ENCODE measurements around the gene OSGIN1. TPM values are rescaled to one million over a fixed set of nuclear protein-coding genes. Genes with fewer than 3 reads are reported as not detected.

OSGIN1 gene
- total RNA-seq, 1 donor from 2014 or later, result 19.0 TPM

- DNase-seq (no peak), ATAC-seq (no peak)
- intact Hi-C loops (cut with DNase I), result no loop called here
Observed at GRCh38 chr16:84007965-84008364, 54.9 kb downstream of the OSGIN1 start.

GRCh38 chr16:84009282-84009681 is 56.2 kb downstream of the OSGIN1 start:
- no peak overlapping the region for H3K27ac ChIP-seq
- no peak overlapping the region for H3K4me3 ChIP-seq
- DNase-seq (no peak), ATAC-seq (no peak)
- TF ChIP-seq CTCF (IDR thresholded peaks at IDR 0.05), result no peak
- H3K27me3 ChIP-seq, result peaks cover 4% of the 10 kb centered on the region
- intact Hi-C loops (cut with DNase I), result no loop called here
- H3K9me3 ChIP-seq, result no peaks in the 10 kb centered on the region
- no peaks in the 10 kb centered on the region for H3K36me3 ChIP-seq
- H3K4me1 ChIP-seq, result no peaks in the 10 kb centered on the region

More at GRCh38 chr16:84007965-84008364, 54.9 kb downstream of the OSGIN1 start:
- no peak overlapping the region for H3K27ac ChIP-seq
- TF ChIP-seq CTCF (IDR thresholded peaks at IDR 0.05), result no peak
- no peaks in the 10 kb centered on the region for H3K9me3 ChIP-seq
- H3K4me1 ChIP-seq, result no peaks in the 10 kb centered on the region
- no peak overlapping the region for H3K4me3 ChIP-seq
- peaks cover 5% of the 10 kb centered on the region for H3K27me3 ChIP-seq
- no peaks in the 10 kb centered on the region for H3K36me3 ChIP-seq

GRCh38 chr16:84013787-84014569 is 60.9 kb downstream of the OSGIN1 start:
- no peak for TF ChIP-seq CTCF (IDR thresholded peaks at IDR 0.05)
- DNase-seq, result peak; percentile 89

GRCh38 chr16:84014570-84015327 is 61.7 kb downstream of the OSGIN1 start:
- Histone ChIP-seq H3K9me3 (no peaks in the 10 kb centered on the region), H3K27ac (no peak overlapping the region), H3K4me3 (no peak overlapping the region), H3K4me1 (no peaks in the 10 kb centered on the region), H3K36me3 (no peaks in the 10 kb centered on the region), H3K27me3 (no peaks in the 10 kb centered on the region)
- DNase-seq (no peak), ATAC-seq (no peak)
- intact Hi-C loops (cut with DNase I), result no loop called here
- no peak for TF ChIP-seq CTCF (IDR thresholded peaks at IDR 0.05)

More at GRCh38 chr16:84013787-84014569, 60.9 kb downstream of the OSGIN1 start:
- H3K36me3 ChIP-seq, result no peaks in the 10 kb centered on the region
- H3K9me3 ChIP-seq, result no peaks in the 10 kb centered on the region
- no peak overlapping the region for H3K4me3 ChIP-seq
- no peak overlapping the region for H3K27ac ChIP-seq
- ATAC-seq, result peak; percentile 92
- intact Hi-C loops (cut with DNase I), result no loop called here
- H3K4me1 ChIP-seq, result no peaks in the 10 kb centered on the region
- H3K27me3 ChIP-seq, result no peaks in the 10 kb centered on the region

GRCh38 chr16:84015399-84015798 is 62.4 kb downstream of the OSGIN1 start:
- Histone ChIP-seq H3K9me3 (no peaks in the 10 kb centered on the region), H3K4me1 (no peaks in the 10 kb centered on the region), H3K27ac (no peak overlapping the region), H3K36me3 (no peaks in the 10 kb centered on the region), H3K27me3 (no peaks in the 10 kb centered on the region), H3K4me3 (no peak overlapping the region)
- TF ChIP-seq CTCF (IDR thresholded peaks at IDR 0.05), result no peak
- ATAC-seq (no peak), DNase-seq (no peak)
- intact Hi-C loops (cut with DNase I), result no loop called here

Other genes starting within 250 kb of the OSGIN1 start
- gene HSBP1, start 145.3 kb upstream of the OSGIN1 start, total RNA-seq, result 86.2 TPM
- 9.7 TPM for gene MLYCD, start 54.1 kb upstream of the OSGIN1 start, total RNA-seq
- gene NECAB2, start 15.0 kb downstream of the OSGIN1 start, total RNA-seq, result not detected
- not detected for gene SLC38A8, start 89.6 kb downstream of the OSGIN1 start, total RNA-seq
- gene MBTPS1, start 163.7 kb downstream of the OSGIN1 start, total RNA-seq, result 97.5 TPM
- 31.0 TPM for gene HSDL1, start 191.9 kb downstream of the OSGIN1 start, total RNA-seq
- gene DNAAF1, start 192.1 kb downstream of the OSGIN1 start, total RNA-seq, result 0.49 TPM
- 80.2 TPM for gene TAF1C, start 233.8 kb downstream of the OSGIN1 start, total RNA-seq
- gene ADAD2, start 237.9 kb downstream of the OSGIN1 start, total RNA-seq, result 0.52 TPM

All from upper lobe of right lung (tissue), 1 donor.